ENCODE results near the gene LIFR. TPM values are rescaled to one million over a fixed set of nuclear protein-coding genes. Genes with fewer than 3 reads are reported as not detected.

Gene LIFR
- total and polyA plus RNA-seq, 2 donors (not counting 1 experiment from before 2014, with no cell fraction given): 43.6 to 65.1 TPM

DNA sequence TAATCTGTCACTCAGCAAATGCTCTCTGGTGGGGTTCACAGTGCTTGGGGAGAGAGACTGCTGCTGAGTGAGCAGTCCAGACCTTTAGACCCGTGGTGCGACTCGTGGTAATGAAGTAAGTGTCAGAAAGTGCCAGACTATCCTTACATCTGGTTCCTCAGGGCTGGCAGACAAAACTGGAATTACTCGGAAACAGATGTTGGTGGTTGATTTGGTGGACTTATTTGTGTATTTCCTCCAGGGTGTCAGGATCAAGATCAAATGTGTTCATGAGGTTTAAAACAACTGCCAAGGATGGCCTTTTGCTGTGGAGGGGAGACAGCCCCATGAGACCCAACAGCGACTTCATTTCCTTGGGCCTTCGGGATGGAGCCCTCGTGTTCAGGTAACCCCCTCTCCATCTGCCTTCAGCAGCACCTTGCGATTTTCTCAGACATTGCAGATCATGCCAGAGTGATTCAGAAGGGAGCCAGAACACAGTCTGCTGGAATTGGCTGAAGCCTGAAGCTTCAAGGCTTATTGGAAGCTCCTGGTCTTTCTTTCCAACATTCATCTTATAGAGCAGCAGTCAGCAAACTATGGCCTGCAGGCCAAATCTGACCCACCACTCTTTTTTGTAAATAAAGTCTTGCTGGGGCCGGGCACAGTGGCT, 105.2 kb downstream of the LIFR start:
- no peak overlapping the region for H2AFZ ChIP-seq (ENCODE audit: low read length)
- no peaks in the 10 kb centered on the region for H4K20me1 ChIP-seq (ENCODE audit: control insufficient read depth, extremely low read depth, insufficient read depth, low read length)
- H3K4me3 ChIP-seq (replicated peaks in 1 of 4; ENCODE audit: control extremely low read depth in 1 of 4, insufficient read depth in 1 of 4, low read depth in 3 of 4, low read length in 4 of 4): no peak overlapping the region
- no peaks in the 10 kb centered on the region for H3K79me2 ChIP-seq (ENCODE audit: control insufficient read depth, insufficient read depth, low read length)
- no peak overlapping the region for H3K4me2 ChIP-seq (ENCODE audit: extremely low read depth, insufficient read depth, low read length)
- H3K9ac ChIP-seq (ENCODE audit: insufficient read depth, low read length): no peak overlapping the region
- H3K4me1 ChIP-seq (ENCODE audit: control insufficient read depth, extremely low read depth, insufficient read depth, low read length): peaks cover 4% of the 10 kb centered on the region
- no peaks in the 10 kb centered on the region for H3K9me3 ChIP-seq (ENCODE audit: control insufficient read depth, insufficient read depth, low read depth, low read length)
- no peak for TF ChIP-seq EZH2 (IDR thresholded peaks at IDR 0.05; ENCODE audit: low read length, missing control alignments)
- TF ChIP-seq CTCF (conservative IDR thresholded peaks at IDR 0.05 in 1 of 2, IDR thresholded peaks at IDR 0.05 in 1 of 2; ENCODE audit: low read depth in 1 of 2, low read length in 2 of 2): no peak
- DNase-seq (ENCODE audit: low read depth in 2 of 2): peak in 1 of 2 donors; percentile 63
- H3K27ac ChIP-seq (ENCODE audit: insufficient read depth, low read length): no peak overlapping the region
- no peaks in the 10 kb centered on the region for H3K36me3 ChIP-seq (ENCODE audit: control insufficient read depth, insufficient read depth, low read length)
- no peaks in the 10 kb centered on the region for H3K27me3 ChIP-seq (ENCODE audit: control insufficient read depth, insufficient read depth, low read length)

- no peak for TF ChIP-seq EZH2 (IDR thresholded peaks at IDR 0.05; ENCODE audit: low read length, missing control alignments)
- TF ChIP-seq CTCF (conservative IDR thresholded peaks at IDR 0.05 in 1 of 2, IDR thresholded peaks at IDR 0.05 in 1 of 2; ENCODE audit: low read depth in 1 of 2, low read length in 2 of 2): no peak
- no peak for DNase-seq (ENCODE audit: low read depth in 2 of 2)
Observed at GRCh38 chr5:38450627-38451026, 105.8 kb downstream of the LIFR start.

GRCh38 chr5:38448568-38449350, 107.7 kb downstream of the LIFR start:
- Histone ChIP-seq H3K79me2 (ENCODE audit: control insufficient read depth, insufficient read depth, low read length) (no peaks in the 10 kb centered on the region), H3K4me1 (ENCODE audit: control insufficient read depth, extremely low read depth, insufficient read depth, low read length) (peaks cover 4% of the 10 kb centered on the region), H3K4me2 (ENCODE audit: extremely low read depth, insufficient read depth, low read length) (no peak overlapping the region), H3K36me3 (ENCODE audit: control insufficient read depth, insufficient read depth, low read length) (no peaks in the 10 kb centered on the region), H3K27me3 (ENCODE audit: control insufficient read depth, insufficient read depth, low read length) (no peaks in the 10 kb centered on the region), H4K20me1 (ENCODE audit: control insufficient read depth, extremely low read depth, insufficient read depth, low read length) (no peaks in the 10 kb centered on the region), H3K9ac (ENCODE audit: insufficient read depth, low read length) (no peak overlapping the region), H3K9me3 (ENCODE audit: control insufficient read depth, insufficient read depth, low read depth, low read length) (no peaks in the 10 kb centered on the region), H3K27ac (ENCODE audit: insufficient read depth, low read length) (no peak overlapping the region), H2AFZ (ENCODE audit: low read length) (no peak overlapping the region), H3K4me3 (replicated peaks in 1 of 4; ENCODE audit: control extremely low read depth in 1 of 4, insufficient read depth in 1 of 4, low read depth in 3 of 4, low read length in 4 of 4) (no peak overlapping the region)
- TF ChIP-seq CTCF (conservative IDR thresholded peaks at IDR 0.05 in 1 of 2, IDR thresholded peaks at IDR 0.05 in 1 of 2; ENCODE audit: low read depth in 1 of 2, low read length in 2 of 2) (no peak), EZH2 (IDR thresholded peaks at IDR 0.05; ENCODE audit: low read length, missing control alignments) (no peak)
- no peak for DNase-seq (ENCODE audit: low read depth in 2 of 2)

More at GRCh38 chr5:38450627-38451026, 105.8 kb downstream of the LIFR start:
- H4K20me1 ChIP-seq (ENCODE audit: control insufficient read depth, extremely low read depth, insufficient read depth, low read length): no peaks in the 10 kb centered on the region
- no peak overlapping the region for H3K9ac ChIP-seq (ENCODE audit: insufficient read depth, low read length)
- no peaks in the 10 kb centered on the region for H3K79me2 ChIP-seq (ENCODE audit: control insufficient read depth, insufficient read depth, low read length)
- no peak overlapping the region for H3K4me2 ChIP-seq (ENCODE audit: extremely low read depth, insufficient read depth, low read length)
- H2AFZ ChIP-seq (ENCODE audit: low read length): no peak overlapping the region
- no peak overlapping the region for H3K4me3 ChIP-seq (replicated peaks in 1 of 4; ENCODE audit: control extremely low read depth in 1 of 4, insufficient read depth in 1 of 4, low read depth in 3 of 4, low read length in 4 of 4)
- no peaks in the 10 kb centered on the region for H3K36me3 ChIP-seq (ENCODE audit: control insufficient read depth, insufficient read depth, low read length)
- peaks cover 4% of the 10 kb centered on the region for H3K4me1 ChIP-seq (ENCODE audit: control insufficient read depth, extremely low read depth, insufficient read depth, low read length)
- no peak overlapping the region for H3K27ac ChIP-seq (ENCODE audit: insufficient read depth, low read length)
- no peaks in the 10 kb centered on the region for H3K27me3 ChIP-seq (ENCODE audit: control insufficient read depth, insufficient read depth, low read length)
- no peaks in the 10 kb centered on the region for H3K9me3 ChIP-seq (ENCODE audit: control insufficient read depth, insufficient read depth, low read depth, low read length)
